HG02973 (cell line): Measurements from ENCODE around the gene AOC1.
"Not testable (repeated sequence)": the region's sequence is repeated elsewhere in the genome, so short reads cannot be mapped to it uniquely, and the experiment has no call there.

Source experiments
- ATAC-seq: cut with Tn5 transposase; IDR thresholded peaks from one replicate; pipeline ENCODE4 v1.9.1; 2021; ENCODE audit warnings: moderate library complexity; ENCODE audit not compliant: unreplicated experiment

Gene AOC1

GRCh38 chr7:150891740-150892139 is 39.4 kb downstream of the AOC1 start:
- no peak for ATAC-seq

GRCh38 chr7:150895809-150896208 is 43.5 kb downstream of the AOC1 start:
- no peak for ATAC-seq

- ATAC-seq: no peak
These were observed 44.4 kb downstream of the AOC1 start for GRCh38 chr7:150896562-150897209.

- ATAC-seq: peak; percentile 44
These were observed 45.5 kb downstream of the AOC1 start for GRCh38 chr7:150897502-150898474.

- no peak for ATAC-seq
These were observed 46.2 kb downstream of the AOC1 start for GRCh38 chr7:150898475-150899011.

GRCh38 chr7:150900675-150901074 is 48.4 kb downstream of the AOC1 start:
- ATAC-seq: no peak

- no peak for ATAC-seq
These were observed 49.1 kb downstream of the AOC1 start for GRCh38 chr7:150901160-150902035.

- no peak for ATAC-seq
These were observed 50.0 kb downstream of the AOC1 start for GRCh38 chr7:150902078-150903033.

GRCh38 chr7:150903606-150904005 is 51.3 kb downstream of the AOC1 start:
- no peak for ATAC-seq

GRCh38 chr7:150904011-150904909 is 51.9 kb downstream of the AOC1 start:
- ATAC-seq: no peak

- ATAC-seq: no peak
These were observed 55.9 kb downstream of the AOC1 start for GRCh38 chr7:150908173-150908572.

GRCh38 chr7:150909200-150909995 is 57.1 kb downstream of the AOC1 start:
- ATAC-seq: no peak

- not testable (repeated sequence) for ATAC-seq
These were observed 58.1 kb downstream of the AOC1 start for GRCh38 chr7:150910305-150910995.

GRCh38 chr7:150910996-150911422 is 58.7 kb downstream of the AOC1 start:
- no peak for ATAC-seq
